Gastrocnemius medialis (tissue), 4 donors: ENCODE measurements around the gene CXCL12. TPM values are rescaled to one million over a fixed set of nuclear protein-coding genes. Genes with fewer than 3 reads are reported as not detected.

Experiments used
- ATAC-seq, 2 donors: fragments of 150-250 bp; one replicate each; pipeline ENCODE4 v1.9.1; 2016
- DNase-seq, 2 donors: peaks; one replicate each; pipeline ENCODE4 v3.0.0-alpha.2; 2019
- H3K27ac ChIP-seq, 4 donors: fragments of 200-600 bp; sonication (generic); 1 replicate in 1 of 4; 2 replicates in 3 of 4; pipeline ENCODE4 v1.5.1; 2016 to 2018; ENCODE audit warnings: mild to moderate bottlenecking in 2 of 4, moderate library complexity in 1 of 4
- H3K27me3 ChIP-seq, 3 donors: fragments of 200-600 bp; sonication (generic) in 2 of 3; 1 replicate in 1 of 3; 2 replicates in 2 of 3; pipeline versions ENCODE4 v1.5.1 to v1.6.0; 2016 to 2019; ENCODE audit warnings: mild to moderate bottlenecking in 1 of 3, moderate library complexity in 1 of 3
- H3K36me3 ChIP-seq, 2 donors: fragments of 200-600 bp; sonication (generic) in 1 of 2; one replicate each; pipeline ENCODE4 v1.5.1; 2017 to 2018
- H3K4me1 ChIP-seq, 2 donors: fragments of 200-600 bp; sonication (generic) in 1 of 2; one replicate each; pipeline ENCODE4 v1.5.1; 2016 to 2017; ENCODE audit warnings: mild to moderate bottlenecking in 2 of 2
- H3K4me3 ChIP-seq, 4 donors: fragments of 200-600 bp; sonication (generic) in 3 of 4; 1 replicate in 1 of 4; 2 replicates in 3 of 4; pipeline ENCODE4 v1.5.1; 2016 to 2019; ENCODE audit warnings: mild to moderate bottlenecking in 2 of 4
- H3K9me3 ChIP-seq, 3 donors: fragments of 200-600 bp; sonication (generic) in 2 of 3; 1 replicate in 1 of 3; 2 replicates in 2 of 3; pipeline ENCODE4 v1.5.1; 2016 to 2019
- POLR2A ChIP-seq, 2 donors: fragments of 450-650 bp; IDR thresholded peaks; one replicate each; pipeline ENCODE4 v1.6.1; 2017; ENCODE audit warnings: antibody characterized with exemption in 2 of 2, mild to moderate bottlenecking in 2 of 2, moderate library complexity in 2 of 2
- in situ Hi-C, 4 donors: fragments of 200-750 bp; cut with MboI; loops; one replicate each; pipeline versions ENCODE4 v1.15.0 to v1.8.0; 2017; ENCODE audit warnings: low sequenced_read_pairs in 4 of 4
- intact Hi-C: fragments of 100-400 bp; cut with DNase I; formaldehyde crosslinking; loops from one replicate; pipeline ENCODE4 v1.15.1; 2023; ENCODE audit warnings: low total_unique reads
- total RNA-seq, 4 donors: library from RNA; depleted of rRNA; stranded (reverse); fragments of >200 nt; gene quantifications; one replicate each; pipeline versions ENCODE4 v1.1.0 to v1.2.3, GENCODE V29; 2016
- TF ChIP-seq, protein P1 (sequence below), 5 experiments: fragments of 450-650 bp in 3 of 5; fragments of 200-600 bp in 2 of 5; sonication (generic) in 2 of 5; IDR thresholded peaks in 4 of 5; conservative IDR thresholded peaks in 1 of 5; 1 replicate in 4 of 5; 2 replicates in 1 of 5; pipeline ENCODE4 v1.5.1; 2016 to 2019; ENCODE audit warnings: antibody characterized with exemption in 5 of 5, mild to moderate bottlenecking in 3 of 5, moderate library complexity in 3 of 5

Gene CXCL12
- total RNA-seq, 4 donors from 2014 or later = 8.6 to 22.0 (median 18.0) TPM

DNA sequence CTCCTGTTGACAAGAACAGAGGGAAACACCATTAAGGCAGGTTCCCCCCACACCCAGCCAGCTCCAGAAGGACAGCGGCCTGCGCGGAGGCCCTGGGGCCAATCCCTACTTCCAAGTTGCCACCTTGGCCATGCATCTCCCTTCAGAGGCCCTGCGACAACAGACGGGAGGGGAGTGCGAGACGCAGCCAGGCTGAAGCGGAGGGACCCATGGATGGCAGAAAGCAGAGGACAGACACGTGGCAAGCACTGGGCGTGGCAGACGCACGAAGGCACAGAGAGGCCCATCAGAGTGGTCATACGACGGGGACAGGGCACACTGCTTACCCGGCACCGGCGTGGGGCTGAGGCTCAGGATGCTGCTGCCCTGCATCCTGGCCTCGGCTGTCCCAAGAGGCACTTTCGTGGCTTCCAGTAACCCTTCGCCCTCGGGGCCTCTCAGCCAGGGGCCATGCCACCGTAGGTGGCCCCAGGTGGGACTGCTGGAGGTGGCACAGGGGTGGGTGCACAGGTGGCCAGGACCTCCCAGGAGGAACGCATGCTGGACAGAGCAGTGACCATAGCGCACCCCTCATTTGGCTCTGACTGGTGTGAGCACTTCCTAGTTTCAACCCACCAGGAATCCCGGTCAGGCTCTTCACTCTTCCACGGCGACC, 11.4 kb downstream of the CXCL12 start:
- Histone ChIP-seq H3K4me1 (peaks cover 17 to 27% of the 10 kb centered on the region in 2 donors), H3K27me3 (no peaks in the 10 kb centered on the region), H3K27ac (no peak overlapping the region), H3K9me3 (no peaks in the 10 kb centered on the region), H3K36me3 (peaks cover 0 to 35% of the 10 kb centered on the region in 2 donors), H3K4me3 (no peak overlapping the region)
- TF ChIP-seq POLR2A (IDR thresholded peaks at IDR 0.05) = no peak
- TF ChIP-seq, protein P1, sequence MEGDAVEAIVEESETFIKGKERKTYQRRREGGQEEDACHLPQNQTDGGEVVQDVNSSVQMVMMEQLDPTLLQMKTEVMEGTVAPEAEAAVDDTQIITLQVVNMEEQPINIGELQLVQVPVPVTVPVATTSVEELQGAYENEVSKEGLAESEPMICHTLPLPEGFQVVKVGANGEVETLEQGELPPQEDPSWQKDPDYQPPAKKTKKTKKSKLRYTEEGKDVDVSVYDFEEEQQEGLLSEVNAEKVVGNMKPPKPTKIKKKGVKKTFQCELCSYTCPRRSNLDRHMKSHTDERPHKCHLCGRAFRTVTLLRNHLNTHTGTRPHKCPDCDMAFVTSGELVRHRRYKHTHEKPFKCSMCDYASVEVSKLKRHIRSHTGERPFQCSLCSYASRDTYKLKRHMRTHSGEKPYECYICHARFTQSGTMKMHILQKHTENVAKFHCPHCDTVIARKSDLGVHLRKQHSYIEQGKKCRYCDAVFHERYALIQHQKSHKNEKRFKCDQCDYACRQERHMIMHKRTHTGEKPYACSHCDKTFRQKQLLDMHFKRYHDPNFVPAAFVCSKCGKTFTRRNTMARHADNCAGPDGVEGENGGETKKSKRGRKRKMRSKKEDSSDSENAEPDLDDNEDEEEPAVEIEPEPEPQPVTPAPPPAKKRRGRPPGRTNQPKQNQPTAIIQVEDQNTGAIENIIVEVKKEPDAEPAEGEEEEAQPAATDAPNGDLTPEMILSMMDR (IDR thresholded peaks at IDR 0.05 in 4 of 5, conservative IDR thresholded peaks at IDR 0.05 in 1 of 5) = no peak
- DNase-seq = no peak
- in situ Hi-C loops (no loop called here), intact Hi-C loops (no loop called here)
- no peak for ATAC-seq

DNA sequence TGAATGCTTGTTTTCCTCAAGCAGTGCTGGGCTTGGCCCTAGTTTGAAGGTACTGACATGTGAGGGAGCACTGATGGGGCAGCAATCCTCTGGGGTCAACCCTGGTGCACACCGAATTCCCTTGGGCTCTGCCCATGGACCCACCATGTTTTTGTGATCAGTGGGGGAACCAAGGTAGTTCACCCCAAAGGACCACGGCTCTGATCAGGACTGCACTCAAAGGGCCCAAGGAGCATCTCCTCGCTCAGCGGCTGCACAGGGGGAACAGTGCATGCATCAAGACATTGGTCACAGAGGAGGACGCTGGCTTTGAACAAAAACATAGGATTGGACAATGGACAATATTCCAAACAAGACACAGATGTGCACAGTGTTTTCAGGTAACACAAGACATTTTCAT, 12.7 kb downstream of the CXCL12 start:
- DNase-seq = no peak
- TF ChIP-seq POLR2A (IDR thresholded peaks at IDR 0.05) = no peak
- TF ChIP-seq, protein P1 (IDR thresholded peaks at IDR 0.05 in 4 of 5, conservative IDR thresholded peaks at IDR 0.05 in 1 of 5) = no peak
- in situ Hi-C loops (no loop called here), intact Hi-C loops (no loop called here)
- Histone ChIP-seq H3K36me3 (peaks cover 0 to 22% of the 10 kb centered on the region in 2 donors), H3K4me3 (no peak overlapping the region), H3K4me1 (peaks cover 14 to 19% of the 10 kb centered on the region in 2 donors), H3K27me3 (no peaks in the 10 kb centered on the region), H3K27ac (no peak overlapping the region), H3K9me3 (no peaks in the 10 kb centered on the region)
- ATAC-seq = no peak

DNA sequence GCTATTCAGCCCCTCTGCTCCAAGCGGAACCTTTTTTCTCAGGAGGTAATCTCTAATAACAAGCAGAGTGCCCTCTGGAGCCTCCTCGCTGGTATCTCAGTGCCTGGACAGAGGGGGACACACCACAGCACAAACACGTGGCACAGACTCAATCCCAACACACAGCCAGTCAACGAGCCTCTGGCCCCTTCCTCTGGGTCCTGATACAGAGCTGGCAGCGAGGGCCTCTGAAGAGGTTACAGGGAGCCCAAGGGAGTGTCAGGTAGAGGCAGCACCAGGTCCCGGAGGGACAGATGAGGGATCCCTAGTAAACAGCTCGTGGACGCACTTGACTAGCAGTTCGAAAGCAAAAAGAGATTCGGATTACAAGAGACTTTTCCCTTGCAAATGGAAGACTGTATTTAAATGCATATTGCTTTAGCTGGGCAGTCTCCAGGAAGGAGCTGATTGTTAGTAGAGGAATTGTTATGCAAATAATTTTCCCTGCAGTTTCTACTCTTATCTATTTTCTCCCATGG, 14.1 kb downstream of the CXCL12 start:
- DNase-seq (no peak), ATAC-seq (no peak)
- intact Hi-C loops (no loop called here), in situ Hi-C loops (no loop called here)
- Histone ChIP-seq H3K4me1 (peaks cover 1 to 5% of the 10 kb centered on the region in 2 donors), H3K27me3 (no peaks in the 10 kb centered on the region), H3K9me3 (no peaks in the 10 kb centered on the region), H3K36me3 (peaks cover 0 to 22% of the 10 kb centered on the region in 2 donors), H3K27ac (no peak overlapping the region), H3K4me3 (no peak overlapping the region)
- TF ChIP-seq, protein P1 (IDR thresholded peaks at IDR 0.05 in 4 of 5, conservative IDR thresholded peaks at IDR 0.05 in 1 of 5) = no peak
- TF ChIP-seq POLR2A (IDR thresholded peaks at IDR 0.05) = no peak

DNA sequence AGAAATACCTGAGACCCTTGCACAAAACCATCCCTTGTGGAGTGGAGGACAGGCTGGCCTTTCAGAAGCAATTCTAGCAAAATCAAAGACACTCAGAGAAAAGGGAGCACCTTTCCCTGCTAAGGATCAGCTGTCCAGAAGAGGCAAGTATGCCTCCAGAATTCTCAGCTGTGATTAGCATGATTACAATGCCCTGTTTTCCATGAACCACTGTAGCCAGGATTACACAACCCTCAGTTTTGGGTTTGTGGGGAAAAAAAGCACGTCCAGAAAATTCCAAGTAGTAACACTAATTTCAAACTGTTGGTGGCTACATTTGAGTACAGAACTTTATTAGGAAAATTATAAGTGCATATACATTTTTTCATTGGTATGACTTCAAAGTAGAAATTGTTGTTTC, 15.0 kb downstream of the CXCL12 start:
- Histone ChIP-seq H3K27ac (no peak overlapping the region), H3K4me1 (no peaks in the 10 kb centered on the region), H3K4me3 (no peak overlapping the region), H3K36me3 (peaks cover 0 to 17% of the 10 kb centered on the region in 2 donors), H3K9me3 (no peaks in the 10 kb centered on the region), H3K27me3 (no peaks in the 10 kb centered on the region)
- ATAC-seq (no peak), DNase-seq (no peak)
- TF ChIP-seq, protein P1 (IDR thresholded peaks at IDR 0.05 in 4 of 5, conservative IDR thresholded peaks at IDR 0.05 in 1 of 5) = no peak
- in situ Hi-C loops (no loop called here), intact Hi-C loops (no loop called here)
